ENCODE measurements around the gene DCAKD.
"Not testable (repeated sequence)": the region's sequence is repeated elsewhere in the genome, so short reads cannot be mapped to it uniquely, and the experiment has no call there.

Gene DCAKD

GRCh38 chr17:45060382-45060796 is 9.0 kb upstream of the DCAKD start:
- DNase-seq (ENCODE audit: extremely low spot score), result no peak
- no peak for TF ChIP-seq CTCF (IDR thresholded peaks at IDR 0.05; ENCODE audit: control extremely low read depth, extremely low read depth, low read depth, missing control alignments)
- POLR2A ChIA-PET, result interaction anchor here (0.5 to 3.1 kb wide), 3 partner anchors 36 to 88 kb away, joined by 4 to 22 read pairs (median 5); partner anchors contain the start of gene HEXIM1
- CTCF ChIA-PET, result interaction anchor here (1.0 to 4.6 kb wide), 4 partner anchors 11 to 140 kb away, joined by 3 to 23 read pairs (median 5); partner anchors contain the start of gene ACBD4

GRCh38 chr17:45052052-45052772 is 780 bp upstream of the DCAKD start:
- no peak for TF ChIP-seq CTCF (IDR thresholded peaks at IDR 0.05; ENCODE audit: control extremely low read depth, extremely low read depth, low read depth, missing control alignments)
- CTCF ChIA-PET, result no interaction called here
- DNase-seq (ENCODE audit: extremely low spot score), result no peak
- POLR2A ChIA-PET, result interaction anchor here (0.5 to 1.0 kb wide), 2 partner anchors 10 to 893 kb away, joined by 3 to 5 read pairs; no protein-coding TSS in a partner anchor

- CTCF ChIA-PET, result interaction anchor here (1.7 kb wide), 1 partner anchor 31 kb away, joined by 5 read pairs; no protein-coding TSS in a partner anchor
- DNase-seq (ENCODE audit: extremely low spot score), result not testable (repeated sequence)
Measured at GRCh38 chr17:45051720-45052051, 254 bp upstream of the DCAKD start.

GRCh38 chr17:45050481-45051059 is 862 bp downstream of the DCAKD start:
- CTCF ChIA-PET, result interaction anchor here (0.8 to 2.4 kb wide), 9 partner anchors 14 to 275 kb away, joined by 3 to 8 read pairs (median 4); partner anchors contain the start of gene ACBD4
- no peak for TF ChIP-seq CTCF (IDR thresholded peaks at IDR 0.05; ENCODE audit: control extremely low read depth, extremely low read depth, low read depth, missing control alignments)
- no peak for DNase-seq (ENCODE audit: extremely low spot score)
- POLR2A ChIA-PET, result interaction anchor here (0.9 kb wide), 1 partner anchor 13 kb away, joined by 3 read pairs; no protein-coding TSS in a partner anchor

More at GRCh38 chr17:45051720-45052051, 254 bp upstream of the DCAKD start:
- POLR2A ChIA-PET, result interaction anchor here (0.5 to 1.0 kb wide), 2 partner anchors 10 to 893 kb away, joined by 3 to 5 read pairs; no protein-coding TSS in a partner anchor

- ChIA-PET CTCF (interaction anchor here (1.1 to 3.4 kb wide), 8 partner anchors 12 to 273 kb away, joined by 3 to 13 read pairs (median 5); partner anchors contain the start of genes ACBD4 and NMT1), POLR2A (interaction anchor here (0.7 kb wide), 1 partner anchor 57 kb away, joined by 8 read pairs; no protein-coding TSS in a partner anchor)
- DNase-seq (ENCODE audit: extremely low spot score), result no peak
- no peak for TF ChIP-seq CTCF (IDR thresholded peaks at IDR 0.05; ENCODE audit: control extremely low read depth, extremely low read depth, low read depth, missing control alignments)
Measured at GRCh38 chr17:45048795-45049563, 2.5 kb downstream of the DCAKD start.

GRCh38 chr17:45046537-45047125 is 4.8 kb downstream of the DCAKD start:
- ChIA-PET POLR2A (no interaction called here), CTCF (interaction anchor here (1.8 to 3.4 kb wide), 3 partner anchors 24 to 89 kb away, joined by 5 to 13 read pairs (median 11); partner anchors contain the start of gene ACBD4)
- DNase-seq (ENCODE audit: extremely low spot score), result no peak
- TF ChIP-seq CTCF (IDR thresholded peaks at IDR 0.05; ENCODE audit: control extremely low read depth, extremely low read depth, low read depth, missing control alignments), result no peak

Measured in GM10248 (cell line).